Measurements from ENCODE around the gene IDH1. TPM values are rescaled to one million over a fixed set of nuclear protein-coding genes. Genes with fewer than 3 reads are reported as not detected.
A peak's percentile ranks its signal among the peaks of the same experiment; 100 is the strongest.

The IDH1 gene
- total and polyA plus RNA-seq, 2 of the 13 experiments (the other 11 are each of a cell fraction or from before 2014, with no cell fraction given): 312 to 1,077 TPM

GRCh38 chr2:208254871-208255556 is at the start of gene IDH1 (continued):
- TF ChIP-seq ZNF276 (CRISPR knock-in tag; IDR thresholded peaks at IDR 0.05; ENCODE audit: low read depth): no peak
- TF ChIP-seq SMAD1 (CRISPR knock-in tag; IDR thresholded peaks at IDR 0.05; ENCODE audit: borderline replicate concordance, low read depth): no peak
- peak; percentile 54; the same call in 1 of the 2 replicates for TF ChIP-seq RXRB (CRISPR knock-in tag; IDR thresholded peaks at IDR 0.05; ENCODE audit: borderline replicate concordance)
- TF ChIP-seq NFIC (IDR thresholded peaks at IDR 0.05; ENCODE audit: low read length): no peak
- peak; percentile 61; the same call in 1 of the 3 replicates for TF ChIP-seq MXI1 (IDR thresholded peaks at IDR 0.05; ENCODE audit: borderline replicate concordance, low read depth, low read length)
- TF ChIP-seq ADNP (CRISPR knock-in tag; IDR thresholded peaks at IDR 0.05): 0 out of 2 replicates have a peak, but pooled peaks have one; percentile 57
- TF ChIP-seq ZBTB37 (CRISPR knock-in tag; IDR thresholded peaks at IDR 0.05): no peak
- no peak for TF ChIP-seq NFATC3 (CRISPR knock-in tag; IDR thresholded peaks at IDR 0.05)
- TF ChIP-seq KLF6 (CRISPR knock-in tag; IDR thresholded peaks at IDR 0.05): peak; percentile 76
- TF ChIP-seq ZNF20 (CRISPR knock-in tag; IDR thresholded peaks at IDR 0.05): no peak
- TF ChIP-seq DPF2 (CRISPR knock-in tag; IDR thresholded peaks at IDR 0.05; ENCODE audit: borderline replicate concordance, low read depth): no peak
- TF ChIP-seq ZNF746 (CRISPR knock-in tag; IDR thresholded peaks at IDR 0.05): peak; percentile 38; the same call in 1 of the 2 replicates
- TF ChIP-seq ZNF235 (CRISPR knock-in tag; IDR thresholded peaks at IDR 0.05; ENCODE audit: borderline replicate concordance): peak; percentile 63
- TF ChIP-seq MTA1 (CRISPR knock-in tag; IDR thresholded peaks at IDR 0.05; ENCODE audit: borderline replicate concordance): 0 out of 2 replicates have a peak, but pooled peaks have one; percentile 48
- peak; percentile 28; the same call in 1 of the 2 replicates for TF ChIP-seq BCL6 (CRISPR knock-in tag; IDR thresholded peaks at IDR 0.05)
- TF ChIP-seq THAP8 (CRISPR knock-in tag; IDR thresholded peaks at IDR 0.05; ENCODE audit: borderline replicate concordance): no peak
- peak; percentile 16; the same call in 1 of the 2 replicates for TF ChIP-seq MLX (CRISPR knock-in tag; IDR thresholded peaks at IDR 0.05)
- peak in 1 of 2 experiments; percentile 93; a peak in 1 of 4 replicates for TF ChIP-seq KLF16 (CRISPR knock-in tag; IDR thresholded peaks at IDR 0.05)
- TF ChIP-seq TFDP2 (CRISPR knock-in tag; IDR thresholded peaks at IDR 0.05): peak; percentile 68; the same call in 1 of the 2 replicates
- no peak for TF ChIP-seq SP140L (CRISPR knock-in tag; IDR thresholded peaks at IDR 0.05; ENCODE audit: borderline replicate concordance)
- no peak for TF ChIP-seq FOXA3 (CRISPR knock-in tag; IDR thresholded peaks at IDR 0.05)
- peak; percentile 29; the same call in 1 of the 2 replicates for TF ChIP-seq KDM4B (CRISPR knock-in tag; IDR thresholded peaks at IDR 0.05)
